H9 (cell line): ENCODE data around the gene SPTSSB. TPM values are rescaled to one million over a fixed set of nuclear protein-coding genes. Genes with fewer than 3 reads are reported as not detected.

Source experiments
- DNase-seq: peaks from one replicate; pipeline ENCODE4 v3.0.0-alpha.2; 2017
- H2AFZ ChIP-seq: one replicate; pipeline ENCODE4 v1.6.1; 2013; ENCODE audit warnings: mild to moderate bottlenecking, low read length, control low read depth, moderate library complexity
- H2AK5ac ChIP-seq: 2 replicates; pipeline ENCODE4 v1.6.1; 2013; ENCODE audit warnings: low read length, control low read depth, mixed read lengths; ENCODE audit not compliant: insufficient read length
- H2BK120ac ChIP-seq: one replicate; pipeline ENCODE4 v1.6.1; 2013; ENCODE audit warnings: low read depth, mild to moderate bottlenecking, low read length, control low read depth, inconsistent platforms; ENCODE audit not compliant: poor library complexity, severe bottlenecking
- H2BK12ac ChIP-seq: 2 replicates; pipeline ENCODE4 v1.6.1; 2013; ENCODE audit warnings: low read length, control low read depth, mixed read lengths, low read depth; ENCODE audit not compliant: insufficient read length
- H2BK15ac ChIP-seq: 2 replicates; pipeline ENCODE4 v1.6.1; 2013; ENCODE audit warnings: low read depth, low read length, control low read depth
- H2BK20ac ChIP-seq: one replicate; pipeline ENCODE4 v1.6.1; 2013; ENCODE audit warnings: low read depth, mild to moderate bottlenecking, low read length, control low read depth, inconsistent platforms; ENCODE audit not compliant: poor library complexity, severe bottlenecking
- H2BK5ac ChIP-seq: 2 replicates; pipeline ENCODE4 v1.6.1; 2013; ENCODE audit warnings: low read length, control low read depth, mixed read lengths; ENCODE audit not compliant: insufficient read length
- H3K14ac ChIP-seq: 2 replicates; pipeline ENCODE4 v1.6.1; 2013; ENCODE audit warnings: low read length, control low read depth; ENCODE audit not compliant: insufficient read depth
- H3K18ac ChIP-seq: 2 replicates; pipeline ENCODE4 v1.6.1; 2013; ENCODE audit warnings: low read depth, mild to moderate bottlenecking, mixed read lengths, low read length, control low read depth; ENCODE audit not compliant: insufficient read length
- H3K23ac ChIP-seq: 2 replicates; pipeline ENCODE4 v1.6.1; 2013; ENCODE audit warnings: low read length, control low read depth, mixed read lengths, low read depth; ENCODE audit not compliant: insufficient read length
- H3K23me2 ChIP-seq: 2 replicates; pipeline ENCODE4 v1.6.1; 2013; ENCODE audit warnings: low read depth, mild to moderate bottlenecking, mixed read lengths, low read length, control low read depth; ENCODE audit not compliant: insufficient read length, poor library complexity, severe bottlenecking
- H3K27ac ChIP-seq: 2 replicates; pipeline ENCODE4 v1.5.1; 2013; ENCODE audit warnings: low read length, control low read depth, mixed read lengths, low read depth; ENCODE audit not compliant: insufficient read length
- H3K27me3 ChIP-seq: 2 replicates; pipeline ENCODE4 v1.6.1; 2013; ENCODE audit warnings: low read length, control low read depth, inconsistent platforms; ENCODE audit not compliant: insufficient read depth
- H3K4ac ChIP-seq: 2 replicates; pipeline ENCODE4 v1.6.1; 2013; ENCODE audit warnings: low read depth, mild to moderate bottlenecking, control low read depth, inconsistent platforms, low read length, moderate library complexity
- H3K4me1 ChIP-seq: 2 replicates; pipeline ENCODE4 v1.6.1; 2013; ENCODE audit warnings: low read length, control low read depth, inconsistent platforms; ENCODE audit not compliant: insufficient read depth
- H3K4me2 ChIP-seq: 2 replicates; pipeline ENCODE4 v1.6.1; 2013; ENCODE audit warnings: low read length, control low read depth, mixed read lengths; ENCODE audit not compliant: insufficient read length, insufficient read depth
- H3K56ac ChIP-seq: 2 replicates; pipeline ENCODE4 v1.6.1; 2013; ENCODE audit warnings: low read depth, mild to moderate bottlenecking, mixed read lengths, low read length, control low read depth; ENCODE audit not compliant: insufficient read length
- H3K79me1 ChIP-seq: 2 replicates; pipeline ENCODE4 v1.6.1; 2013; ENCODE audit warnings: low read depth, mild to moderate bottlenecking, moderate library complexity, low read length, control low read depth, inconsistent platforms; ENCODE audit not compliant: insufficient read depth, poor library complexity, severe bottlenecking
- H3K79me2 ChIP-seq: 2 replicates; pipeline ENCODE4 v1.6.1; 2013; ENCODE audit warnings: low read length, control low read depth, inconsistent platforms; ENCODE audit not compliant: insufficient read depth
- H3K9ac ChIP-seq: 2 replicates; pipeline ENCODE4 v1.6.1; 2013; ENCODE audit warnings: low read length, control low read depth, mixed read lengths; ENCODE audit not compliant: insufficient read length; ENCODE audit errors: extremely low read depth
- H3K9me3 ChIP-seq: one replicate; pipeline ENCODE4 v1.6.1; 2013; ENCODE audit warnings: low read depth, low read length, inconsistent platforms; ENCODE audit not compliant: control insufficient read depth
- H3T11ph ChIP-seq: one replicate; pipeline ENCODE4 v1.6.1; 2013; ENCODE audit warnings: mild to moderate bottlenecking, low read length, control low read depth, inconsistent platforms
- H4K20me1 ChIP-seq: one replicate; pipeline ENCODE4 v1.6.1; 2013; ENCODE audit not compliant: control insufficient read depth, insufficient read length, insufficient read depth
- H4K5ac ChIP-seq: 2 replicates; pipeline ENCODE4 v1.6.1; 2013; ENCODE audit warnings: low read depth, mild to moderate bottlenecking, mixed read lengths, low read length, control low read depth; ENCODE audit not compliant: insufficient read length
- H4K8ac ChIP-seq: replicated peaks from 2 replicates; pipeline ENCODE4 v1.6.1; 2013; ENCODE audit warnings: low read length, control low read depth, mixed read lengths, low read depth; ENCODE audit not compliant: insufficient read length
- H4K91ac ChIP-seq: 2 replicates; pipeline ENCODE4 v1.6.1; 2013; ENCODE audit warnings: low read depth, mild to moderate bottlenecking, moderate library complexity, mixed read lengths, low read length, control low read depth; ENCODE audit not compliant: insufficient read length
- H3K27ac Mint-ChIP-seq, 3 experiments: 2 replicates in 2 of 3; 3 replicates in 1 of 3; pipeline ENCODE4 v1.8.0; 2020 to 2021; ENCODE audit warnings: mixed read lengths in 3 of 3, mild to moderate bottlenecking in 1 of 3, moderate library complexity in 1 of 3
- H3K27me3 Mint-ChIP-seq: 2 replicates; pipeline ENCODE4 v1.8.0; 2021; ENCODE audit warnings: low read depth, mild to moderate bottlenecking, moderate library complexity, mixed read lengths
- H3K36me3 Mint-ChIP-seq, 3 experiments: 2 replicates in 2 of 3; 3 replicates in 1 of 3; pipeline ENCODE4 v1.8.0; 2020 to 2021; ENCODE audit warnings: low read depth in 3 of 3, mixed read lengths in 3 of 3; ENCODE audit not compliant: insufficient read depth in 1 of 3
- H3K4me1 Mint-ChIP-seq, 2 experiments: 2 replicates each; pipeline ENCODE4 v1.8.0; 2020; ENCODE audit warnings: mixed read lengths in 2 of 2
- H3K4me3 Mint-ChIP-seq, 2 experiments: 2 replicates in 1 of 2; 3 replicates in 1 of 2; pipeline ENCODE4 v1.8.0; 2020 to 2021; ENCODE audit warnings: mild to moderate bottlenecking in 2 of 2, mixed read lengths in 2 of 2, moderate library complexity in 1 of 2
- H3K9me3 Mint-ChIP-seq, 2 experiments: 2 replicates in 1 of 2; 3 replicates in 1 of 2; pipeline ENCODE4 v1.8.0; 2020; ENCODE audit warnings: mild to moderate bottlenecking in 2 of 2, mixed read lengths in 2 of 2, moderate library complexity in 1 of 2
- total RNA-seq: library from RNA; stranded (reverse); gene quantifications from 2 replicates; pipeline ENCODE4 v1.2.1, GENCODE V29; 2021
- TF ChIP-seq, protein P1 (sequence below): fragments of 200-600 bp; sonication (generic); conservative IDR thresholded peaks from 3 replicates; pipeline ENCODE4 v1.8.0; 2021; ENCODE audit warnings: antibody characterized with exemption, mild to moderate bottlenecking

Gene SPTSSB
- total RNA-seq, 1 experiment from 2014 or later = 3.5 TPM

DNA sequence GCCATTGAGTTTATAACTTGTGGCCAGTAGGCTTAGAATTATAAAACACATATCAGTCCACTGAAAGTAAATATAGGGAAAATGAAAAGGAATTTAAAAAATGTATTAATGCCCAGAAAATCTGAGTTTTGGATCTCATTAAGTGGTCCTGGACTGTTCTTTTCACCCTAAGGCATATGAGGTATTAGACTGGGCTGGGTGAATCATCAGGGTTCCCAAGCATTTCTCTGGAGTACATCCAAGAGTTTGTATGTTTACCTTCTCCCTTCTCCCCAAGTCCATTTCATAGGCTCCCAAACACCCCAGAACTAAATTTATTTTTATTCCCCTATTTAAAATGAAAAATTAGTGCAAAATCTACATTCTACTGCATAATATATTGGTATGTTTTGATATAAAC is 31.9 kb upstream of the SPTSSB start:
- no peak overlapping the region for H3K18ac ChIP-seq
- H3K23me2 ChIP-seq = no peaks in the 10 kb centered on the region
- no peaks in the 10 kb centered on the region for H3K79me1 ChIP-seq
- no peak overlapping the region for H2AFZ ChIP-seq
- H3K4me1 ChIP-seq = no peaks in the 10 kb centered on the region; the same call in 1 of the 2 replicates
- H3K9ac ChIP-seq = no peak overlapping the region
- H4K5ac ChIP-seq = no peak overlapping the region
- no peak overlapping the region for H3T11ph ChIP-seq
- H3K14ac ChIP-seq = no peak overlapping the region
- no peaks in the 10 kb centered on the region for H3K27me3 ChIP-seq
- H3K4me1 Mint-ChIP-seq = peaks cover 0 to 4% of the 10 kb centered on the region in 2 experiments; a peak in 1 of 4 replicates
- no peak overlapping the region for H2BK5ac ChIP-seq
- H3K36me3 Mint-ChIP-seq = peaks cover 0 to 2% (median 0%) of the 10 kb centered on the region in 3 experiments; a peak in 2 of 7 replicates
- no peak overlapping the region for H2BK120ac ChIP-seq
- no peaks in the 10 kb centered on the region for H3K9me3 ChIP-seq
- H3K9me3 Mint-ChIP-seq = peaks cover 7 to 9% of the 10 kb centered on the region in 2 experiments; a peak in 3 of 5 replicates
- no peak overlapping the region for H2BK12ac ChIP-seq
- TF ChIP-seq, protein P1, sequence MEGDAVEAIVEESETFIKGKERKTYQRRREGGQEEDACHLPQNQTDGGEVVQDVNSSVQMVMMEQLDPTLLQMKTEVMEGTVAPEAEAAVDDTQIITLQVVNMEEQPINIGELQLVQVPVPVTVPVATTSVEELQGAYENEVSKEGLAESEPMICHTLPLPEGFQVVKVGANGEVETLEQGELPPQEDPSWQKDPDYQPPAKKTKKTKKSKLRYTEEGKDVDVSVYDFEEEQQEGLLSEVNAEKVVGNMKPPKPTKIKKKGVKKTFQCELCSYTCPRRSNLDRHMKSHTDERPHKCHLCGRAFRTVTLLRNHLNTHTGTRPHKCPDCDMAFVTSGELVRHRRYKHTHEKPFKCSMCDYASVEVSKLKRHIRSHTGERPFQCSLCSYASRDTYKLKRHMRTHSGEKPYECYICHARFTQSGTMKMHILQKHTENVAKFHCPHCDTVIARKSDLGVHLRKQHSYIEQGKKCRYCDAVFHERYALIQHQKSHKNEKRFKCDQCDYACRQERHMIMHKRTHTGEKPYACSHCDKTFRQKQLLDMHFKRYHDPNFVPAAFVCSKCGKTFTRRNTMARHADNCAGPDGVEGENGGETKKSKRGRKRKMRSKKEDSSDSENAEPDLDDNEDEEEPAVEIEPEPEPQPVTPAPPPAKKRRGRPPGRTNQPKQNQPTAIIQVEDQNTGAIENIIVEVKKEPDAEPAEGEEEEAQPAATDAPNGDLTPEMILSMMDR = no peak
- no peak overlapping the region for H3K56ac ChIP-seq
- H2AK5ac ChIP-seq = no peak overlapping the region
- H3K4ac ChIP-seq = no peak overlapping the region
- H4K20me1 ChIP-seq = no peaks in the 10 kb centered on the region
- H4K91ac ChIP-seq = no peak overlapping the region
- no peak overlapping the region for H4K8ac ChIP-seq
- H2BK20ac ChIP-seq = no peak overlapping the region
- H3K79me2 ChIP-seq = no peaks in the 10 kb centered on the region
- no peak overlapping the region for H2BK15ac ChIP-seq
- H3K4me2 ChIP-seq = no peak overlapping the region
- H3K4me3 Mint-ChIP-seq = no peak overlapping the region
- no peak overlapping the region for H3K23ac ChIP-seq
- no peak overlapping the region for H3K27ac ChIP-seq
- DNase-seq = no peak
- no peak overlapping the region for H3K27ac Mint-ChIP-seq
- H3K27me3 Mint-ChIP-seq = no peaks in the 10 kb centered on the region
